Neural cell (in vitro differentiated cells): Measurements from ENCODE around the gene LHFPL5.

Source experiments
- CTCF ChIP-seq: fragments of 450-650 bp; IDR thresholded peaks from 2 replicates; pipeline ENCODE4 v1.5.1; 2014; ENCODE audit warnings: antibody characterized with exemption, mild to moderate bottlenecking, moderate library complexity; ENCODE audit not compliant: poor library complexity, severe bottlenecking
- EP300 ChIP-seq: fragments of 450-650 bp; conservative IDR thresholded peaks from 2 replicates; pipeline ENCODE4 v1.6.1; 2014; ENCODE audit warnings: antibody characterized with exemption, mild to moderate bottlenecking, moderate library complexity; ENCODE audit not compliant: poor library complexity, severe bottlenecking
- EZH2 ChIP-seq: fragments of 200-600, 300-800 bp; shearing (Covaris generic), sonication (generic); IDR thresholded peaks from 2 replicates; pipeline ENCODE4 v1.6.1; 2014; ENCODE audit warnings: antibody characterized with exemption, low read length, borderline replicate concordance, mild to moderate bottlenecking; ENCODE audit not compliant: insufficient read depth, poor library complexity, severe bottlenecking
- MXI1 ChIP-seq: fragments of 450-650 bp; conservative IDR thresholded peaks from 2 replicates; pipeline ENCODE4 v1.6.1; 2014; ENCODE audit warnings: antibody characterized with exemption, mild to moderate bottlenecking; ENCODE audit not compliant: poor library complexity, severe bottlenecking
- POLR2AphosphoS5 ChIP-seq: IDR thresholded peaks from 2 replicates; pipeline ENCODE4 v1.6.1; 2012
- SMC3 ChIP-seq: fragments of 450-650 bp; conservative IDR thresholded peaks from 2 replicates; pipeline ENCODE4 v1.6.1; 2014; ENCODE audit warnings: antibody characterized with exemption, mild to moderate bottlenecking, moderate library complexity; ENCODE audit not compliant: poor library complexity

- TF ChIP-seq CTCF (no peak), MXI1 (no peak), POLR2AphosphoS5 (no peak), EP300 (no peak), SMC3 (no peak), EZH2 (no peak)
Observed at GRCh38 chr6:35794536-35795452, 10.4 kb upstream of the LHFPL5 start.
